Stomach (tissue), 9 donors: ENCODE measurements around the gene SNX33. TPM values are rescaled to one million over a fixed set of nuclear protein-coding genes. Genes with fewer than 3 reads are reported as not detected.
"Not testable (repeated sequence)": the region's sequence is repeated elsewhere in the genome, so short reads cannot be mapped to it uniquely, and the experiment has no call there.

ENCODE experiments used
- DNase-seq, 2 donors: peaks; one replicate each; pipeline versions ENCODE4 v3.0.0 to v3.0.0-alpha.2; 2013 to 2019
- H3K27ac ChIP-seq, 5 donors: fragments of 200-600 bp in 4 of 5; sonication (generic) in 4 of 5; one replicate each; pipeline ENCODE4 v1.5.1; 2013 to 2019; ENCODE audit warnings: mild to moderate bottlenecking in 1 of 5, moderate library complexity in 1 of 5
- H3K27me3 ChIP-seq, 3 donors: fragments of 200-600 bp; sonication (generic); one replicate each; pipeline ENCODE4 v1.5.1; 2017 to 2019; ENCODE audit warnings: mixed run types in 1 of 3
- H3K36me3 ChIP-seq, 4 donors: fragments of 200-600 bp; sonication (generic); 1 replicate in 3 of 4; 2 replicates in 1 of 4; pipeline ENCODE4 v1.5.1; 2016 to 2019
- H3K4me1 ChIP-seq, 4 donors: fragments of 200-600 bp; sonication (generic); one replicate each; pipeline ENCODE4 v1.5.1; 2016 to 2019
- H3K4me3 ChIP-seq, 4 donors: fragments of 200-600 bp; sonication (generic) in 3 of 4; one replicate each; pipeline ENCODE4 v1.5.1; 2016 to 2019; ENCODE audit warnings: mild to moderate bottlenecking in 1 of 4
- H3K9me3 ChIP-seq, 4 donors: fragments of 200-600 bp; sonication (generic); one replicate each; pipeline ENCODE4 v1.5.1; 2016 to 2019
- EP300 ChIP-seq: sonication (generic); formaldehyde crosslinking; IDR thresholded peaks from one replicate; pipeline ENCODE4 v1.6.1; 2017; ENCODE audit warnings: antibody characterized with exemption
- POLR2A ChIP-seq, 4 donors: fragments of 450-650 bp; IDR thresholded peaks; one replicate each; pipeline ENCODE4 v1.6.1; 2016; ENCODE audit warnings: antibody characterized with exemption in 4 of 4, control low read depth in 2 of 4, mild to moderate bottlenecking in 1 of 4, moderate library complexity in 1 of 4
- POLR2AphosphoS5 ChIP-seq, 3 donors: sonication (generic); formaldehyde crosslinking; IDR thresholded peaks; one replicate each; pipeline ENCODE4 v1.6.1; 2016; ENCODE audit warnings: antibody characterized with exemption in 3 of 3
- WGBS, 5 donors: extraction: QIAGEN DNeasy Blood & Tissue Kit in 3 of 5; methylation state at CpG; one replicate each; pipeline versions ENCODE4 v1.1.5 to v1.1.7; 2013 to 2018; 5-methylcytosine and 5-hydroxymethylcytosine counted together
- intact Hi-C: fragments of 100-400 bp; cut with DNase I; formaldehyde crosslinking; loops from one replicate; pipeline ENCODE4 v1.15.1; 2023; ENCODE audit warnings: low total_unique reads
- polyA plus RNA-seq, 3 donors: library from polyadenylated mRNA; stranded (reverse); fragments of 200-250 nt; gene quantifications; one replicate each; pipeline ENCODE4 v1.2.3, GENCODE V29; 2013
- total RNA-seq, 5 donors: library from RNA; depleted of rRNA; stranded (reverse); fragments of >200 nt; gene quantifications; one replicate each; pipeline versions ENCODE4 v1.1.0 to v1.2.3, GENCODE V29; 2014 to 2016
- TF ChIP-seq, protein P1 (sequence below), 7 experiments: fragments of 450-650 bp in 4 of 7; fragments of 200-600 bp in 3 of 7; sonication (generic) in 3 of 7; IDR thresholded peaks; one replicate each; pipeline ENCODE4 v1.5.1; 2016 to 2019; ENCODE audit warnings: antibody characterized with exemption in 7 of 7, control low read depth in 2 of 7, mild to moderate bottlenecking in 1 of 7
- donor health status: healthy with polysubstance abuse.
- donor health status: Bipolar disorder and iron deficiency.
- donor health status: healthy.

Gene SNX33
- total and polyA plus RNA-seq, 8 donors, result 11.0 to 36.8 (median 16.1) TPM

DNA sequence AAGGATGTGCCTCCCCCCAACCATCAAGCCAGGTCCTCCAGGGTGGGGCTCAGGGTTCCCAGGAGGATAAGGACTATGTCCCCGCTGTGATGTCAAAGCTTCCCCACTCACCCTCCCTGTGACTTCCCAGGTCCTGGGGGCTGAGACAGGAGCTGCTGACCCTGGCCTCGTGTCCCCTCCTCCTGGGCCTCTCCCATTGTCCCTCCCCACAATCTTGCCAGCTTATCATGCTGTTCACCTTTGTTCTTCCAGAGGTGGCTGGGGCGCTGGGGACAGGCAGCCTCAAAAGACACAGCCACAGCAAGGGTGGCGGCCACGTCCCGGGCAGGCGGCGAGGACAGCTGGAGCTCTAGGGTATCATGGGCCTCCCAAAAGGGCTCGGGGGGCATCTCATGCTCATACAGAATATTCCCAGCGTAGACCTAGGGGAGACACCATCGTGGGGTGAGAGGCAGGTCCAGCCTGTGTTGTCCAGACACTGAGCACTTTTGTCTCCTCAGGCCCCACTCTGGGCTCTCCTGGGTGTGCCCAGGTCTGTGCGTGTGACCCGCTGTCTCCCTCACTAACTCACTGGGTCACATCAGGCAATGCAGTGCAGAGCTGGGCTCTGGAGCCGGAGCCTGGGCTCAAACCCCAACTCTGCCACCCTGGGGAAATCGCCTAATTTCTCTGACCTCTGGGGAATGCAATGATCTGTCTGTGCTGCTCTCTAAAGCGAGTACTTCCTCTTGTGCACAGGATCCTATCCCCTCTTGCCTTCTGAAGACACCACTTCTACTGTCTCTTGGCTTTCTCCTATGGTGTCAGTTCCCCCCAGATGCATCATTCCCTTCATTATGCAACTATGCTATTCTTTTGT is 30.0 kb downstream of the SNX33 start:
- 58 to 77% (median 71%) methylated on average over 15 to 16 of the region's 16 CpGs for WGBS, 5 donors
- H3K4me3 ChIP-seq, result no peak overlapping the region
- peaks cover 0 to 65% (median 34%) of the 10 kb centered on the region in 4 donors for H3K36me3 ChIP-seq
- H3K9me3 ChIP-seq, result no peaks in the 10 kb centered on the region
- H3K4me1 ChIP-seq, result peaks cover 16 to 35% (median 25%) of the 10 kb centered on the region in 4 donors
- H3K27ac ChIP-seq, result no peak overlapping the region
- no peaks in the 10 kb centered on the region for H3K27me3 ChIP-seq
- TF ChIP-seq POLR2AphosphoS5 (IDR thresholded peaks at IDR 0.05), result no peak
- TF ChIP-seq, protein P1, sequence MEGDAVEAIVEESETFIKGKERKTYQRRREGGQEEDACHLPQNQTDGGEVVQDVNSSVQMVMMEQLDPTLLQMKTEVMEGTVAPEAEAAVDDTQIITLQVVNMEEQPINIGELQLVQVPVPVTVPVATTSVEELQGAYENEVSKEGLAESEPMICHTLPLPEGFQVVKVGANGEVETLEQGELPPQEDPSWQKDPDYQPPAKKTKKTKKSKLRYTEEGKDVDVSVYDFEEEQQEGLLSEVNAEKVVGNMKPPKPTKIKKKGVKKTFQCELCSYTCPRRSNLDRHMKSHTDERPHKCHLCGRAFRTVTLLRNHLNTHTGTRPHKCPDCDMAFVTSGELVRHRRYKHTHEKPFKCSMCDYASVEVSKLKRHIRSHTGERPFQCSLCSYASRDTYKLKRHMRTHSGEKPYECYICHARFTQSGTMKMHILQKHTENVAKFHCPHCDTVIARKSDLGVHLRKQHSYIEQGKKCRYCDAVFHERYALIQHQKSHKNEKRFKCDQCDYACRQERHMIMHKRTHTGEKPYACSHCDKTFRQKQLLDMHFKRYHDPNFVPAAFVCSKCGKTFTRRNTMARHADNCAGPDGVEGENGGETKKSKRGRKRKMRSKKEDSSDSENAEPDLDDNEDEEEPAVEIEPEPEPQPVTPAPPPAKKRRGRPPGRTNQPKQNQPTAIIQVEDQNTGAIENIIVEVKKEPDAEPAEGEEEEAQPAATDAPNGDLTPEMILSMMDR (IDR thresholded peaks at IDR 0.05), result no peak
- no peak for TF ChIP-seq POLR2A (IDR thresholded peaks at IDR 0.05)
- TF ChIP-seq EP300, result no peak
- intact Hi-C loops, result no loop called here
- no peak for DNase-seq

DNA sequence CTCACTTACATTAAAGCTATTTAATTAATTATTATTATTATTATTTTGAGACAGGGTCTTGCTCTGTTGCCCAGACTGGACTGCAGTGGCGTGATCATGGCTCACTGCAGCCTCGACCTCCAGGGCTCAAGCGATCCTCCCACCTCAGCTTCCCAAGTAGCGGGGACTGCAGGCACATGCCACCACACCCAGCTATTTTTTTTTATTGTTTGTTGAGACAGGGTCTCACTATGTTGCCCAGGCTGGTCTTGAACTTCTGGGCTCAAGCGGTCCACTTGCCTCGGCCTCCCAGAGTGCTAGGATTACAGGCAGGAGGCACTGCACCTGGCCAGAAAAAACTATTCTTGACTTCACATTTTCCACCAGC is 30.6 kb downstream of the SNX33 start:
- Histone ChIP-seq H3K36me3 (peaks cover 0 to 69% (median 36%) of the 10 kb centered on the region in 4 donors), H3K4me1 (peaks cover 10 to 34% (median 21%) of the 10 kb centered on the region in 4 donors)
- H3K4me3 ChIP-seq, DNase-seq, intact Hi-C loops, H3K9me3 ChIP-seq, H3K27ac ChIP-seq, H3K27me3 ChIP-seq: not testable (repeated sequence)
- 91 to 97% (median 93%) methylated on average over 6 of the region's 6 CpGs for WGBS, 5 donors

DNA sequence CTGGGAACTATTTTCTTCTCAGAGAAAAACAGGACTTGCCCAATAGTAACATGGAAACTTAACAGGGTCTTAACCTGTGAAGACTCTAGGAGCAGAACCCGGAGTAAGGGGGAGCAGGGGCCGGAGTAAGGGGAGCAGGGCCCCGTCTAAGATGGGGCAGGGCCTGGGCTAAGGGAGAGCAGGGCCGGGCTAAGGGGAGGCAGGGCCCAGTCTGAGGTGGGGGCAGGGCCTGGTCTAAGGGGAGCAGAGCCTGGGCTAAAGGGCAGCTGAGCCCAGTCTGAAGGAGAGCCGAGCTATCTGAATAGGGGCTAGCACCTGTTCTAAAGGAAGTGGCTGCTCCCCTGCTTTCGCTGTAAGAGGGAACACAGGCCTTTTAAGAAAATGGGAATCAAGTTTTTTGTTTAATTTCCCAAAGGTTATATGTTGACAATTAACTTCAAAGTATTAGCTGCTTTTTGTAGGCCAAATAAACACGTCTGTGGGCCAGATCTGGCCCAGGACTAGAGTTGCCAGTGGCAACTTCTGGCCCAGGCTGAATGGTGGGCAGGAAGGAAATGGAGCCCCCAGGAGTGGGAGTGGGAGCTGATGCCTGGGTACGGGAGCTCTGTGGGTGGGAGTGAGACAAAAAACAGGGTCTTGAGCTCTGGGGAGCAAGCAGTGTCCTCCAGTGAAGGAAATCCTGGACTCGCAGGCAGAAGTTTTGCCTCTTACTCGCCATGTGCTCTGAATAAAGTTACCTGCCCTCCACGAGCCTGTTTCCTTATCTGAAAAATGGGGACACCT is 32.5 kb downstream of the SNX33 start:
- intact Hi-C loops, result loop anchor here (10.0 kb wide), 1 partner anchor 125 kb away; no protein-coding TSS in a partner anchor
- TF ChIP-seq POLR2AphosphoS5 (IDR thresholded peaks at IDR 0.05), result no peak
- TF ChIP-seq POLR2A (IDR thresholded peaks at IDR 0.05), result no peak
- TF ChIP-seq, protein P1 (IDR thresholded peaks at IDR 0.05), result no peak
- TF ChIP-seq EP300, result no peak
- DNase-seq, result no peak
- WGBS, 5 donors, result 61 to 71% (median 69%) methylated on average over 10 to 11 of the region's 11 CpGs
- Histone ChIP-seq H3K27ac (peak overlapping the region in 1 of 5 donors; percentile 42), H3K9me3 (no peaks in the 10 kb centered on the region), H3K27me3 (no peaks in the 10 kb centered on the region), H3K4me3 (no peak overlapping the region), H3K36me3 (peaks cover 0 to 83% (median 42%) of the 10 kb centered on the region in 4 donors), H3K4me1 (peaks cover 9 to 26% (median 13%) of the 10 kb centered on the region in 4 donors)

DNA sequence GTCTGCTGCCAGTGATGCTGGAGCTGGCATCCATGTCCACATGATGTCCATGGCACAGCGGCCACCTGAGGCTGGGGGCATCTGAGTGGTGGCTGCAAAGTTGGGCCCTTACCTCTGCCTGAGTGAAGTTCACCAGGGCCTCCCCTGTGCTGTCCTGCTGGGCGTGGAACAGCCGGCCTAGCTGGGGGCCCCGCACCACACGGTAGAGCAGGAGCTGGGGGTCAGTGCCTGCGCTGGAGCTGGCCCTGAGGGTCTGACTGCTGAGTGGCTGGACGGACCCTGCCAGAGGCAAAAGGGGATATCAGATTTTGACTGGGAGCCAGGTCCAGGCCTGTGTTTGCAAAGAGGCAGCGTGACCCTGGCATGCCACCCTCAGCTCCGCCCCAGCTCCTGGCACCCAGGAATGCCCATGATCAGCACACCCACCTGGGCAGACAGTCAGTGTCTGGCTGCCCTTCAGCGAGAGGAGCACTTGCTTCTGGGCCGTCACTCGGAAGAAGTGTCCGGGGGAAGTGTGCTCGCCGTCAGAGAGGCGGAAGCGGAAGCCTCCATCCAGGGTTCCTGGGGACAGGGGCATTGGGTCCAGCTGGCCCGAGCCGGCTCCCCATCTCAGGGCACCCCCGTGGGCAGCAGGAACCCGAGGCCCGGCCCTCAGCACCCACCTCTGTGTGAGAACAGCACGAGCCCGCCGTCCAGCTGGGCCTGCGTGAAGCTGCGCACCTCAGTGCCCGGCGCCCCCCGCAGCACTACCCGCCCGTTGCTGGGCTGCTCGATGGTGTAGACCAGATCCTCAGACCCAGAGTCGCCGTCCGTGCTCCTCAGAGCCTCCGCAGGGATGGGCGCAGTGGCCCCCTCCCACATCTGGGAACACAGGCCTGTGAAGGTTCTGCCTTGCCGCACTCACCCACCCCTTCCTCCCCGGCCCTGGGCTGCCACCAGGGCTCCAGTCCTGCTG is 34.7 kb downstream of the SNX33 start:
- Histone ChIP-seq H3K9me3 (no peaks in the 10 kb centered on the region), H3K4me3 (no peak overlapping the region), H3K36me3 (peaks cover 0 to 71% (median 39%) of the 10 kb centered on the region in 4 donors), H3K27me3 (no peaks in the 10 kb centered on the region), H3K27ac (no peak overlapping the region), H3K4me1 (peaks cover 9 to 31% (median 17%) of the 10 kb centered on the region in 4 donors)
- 72 to 84% (median 78%) methylated on average over 25 to 40 of the region's 40 CpGs for WGBS, 5 donors
- intact Hi-C loops, result loop anchor here (10.0 kb wide), 1 partner anchor 122 kb away; no protein-coding TSS in a partner anchor
- DNase-seq, result peak in 1 of 2 donors; percentile 42
- TF ChIP-seq POLR2AphosphoS5 (IDR thresholded peaks at IDR 0.05) (no peak), EP300 (no peak), POLR2A (IDR thresholded peaks at IDR 0.05) (no peak)
- TF ChIP-seq, protein P1 (IDR thresholded peaks at IDR 0.05), result no peak
